GM18907 (cell line): ENCODE measurements around the gene HEXIM2.
"Not testable (repeated sequence)": the region's sequence is repeated elsewhere in the genome, so short reads cannot be mapped to it uniquely, and the experiment has no call there.

ENCODE experiments used
- ATAC-seq: cut with Tn5 transposase; IDR thresholded peaks from one replicate; pipeline ENCODE4 v1.9.1; 2021; ENCODE audit warnings: mild to moderate bottlenecking, moderate library complexity; ENCODE audit not compliant: unreplicated experiment

The HEXIM2 gene

GRCh38 chr17:45168991-45169752 is 7.5 kb downstream of the HEXIM2 start:
- no peak for ATAC-seq

DNA sequence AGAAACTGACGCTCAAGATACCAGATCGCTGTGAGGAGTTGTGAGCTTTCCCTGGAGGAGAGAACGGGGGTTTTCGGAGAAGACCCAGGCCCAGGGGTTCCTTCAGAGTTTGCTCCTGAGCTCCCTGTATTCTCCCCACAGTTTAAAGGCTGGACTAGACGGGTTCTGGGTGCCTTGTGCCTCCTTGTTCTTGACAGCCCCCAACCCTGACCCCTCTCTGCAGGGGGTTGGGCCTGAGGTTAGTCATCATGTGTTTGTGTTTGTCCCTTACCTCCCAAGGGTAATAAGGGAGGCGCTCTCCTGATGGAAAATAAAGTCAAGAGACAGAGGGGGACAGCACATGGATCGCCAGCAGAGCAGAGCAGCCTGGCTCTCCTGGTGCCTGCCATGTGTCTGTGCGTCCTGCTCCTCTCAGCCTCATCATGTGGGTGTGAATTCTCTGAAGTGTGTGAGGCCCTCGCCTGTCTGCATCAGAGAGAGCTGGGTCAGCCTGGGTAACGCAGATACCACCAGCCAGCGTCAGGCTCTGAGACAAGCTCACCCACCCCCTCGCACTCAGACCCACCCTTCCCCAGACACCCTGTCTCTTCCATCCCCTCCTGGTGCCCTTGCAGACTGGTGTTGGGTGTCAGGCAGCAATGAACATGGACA is 8.7 kb downstream of the HEXIM2 start:
- ATAC-seq, result no peak

- ATAC-seq, result no peak
These were observed 9.3 kb downstream of the HEXIM2 start for GRCh38 chr17:45170931-45171337.

GRCh38 chr17:45171338-45172231 is 9.9 kb downstream of the HEXIM2 start:
- no peak for ATAC-seq

DNA sequence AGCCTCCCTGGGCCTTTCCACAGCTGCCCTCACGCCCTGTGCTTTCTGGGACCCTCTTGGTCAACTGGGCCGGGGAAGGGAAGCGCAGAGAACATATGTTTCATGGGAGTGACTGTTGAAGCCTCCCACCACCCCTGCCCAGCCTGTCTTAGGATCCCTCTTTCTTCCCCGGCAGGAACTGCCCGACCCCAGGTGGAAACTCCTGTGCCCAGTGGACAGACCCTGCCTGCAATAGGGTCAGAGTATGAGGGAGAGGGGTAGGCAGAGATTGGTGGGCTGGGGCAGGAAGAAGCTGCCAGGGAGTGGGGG is 10.5 kb downstream of the HEXIM2 start:
- ATAC-seq, result no peak

DNA sequence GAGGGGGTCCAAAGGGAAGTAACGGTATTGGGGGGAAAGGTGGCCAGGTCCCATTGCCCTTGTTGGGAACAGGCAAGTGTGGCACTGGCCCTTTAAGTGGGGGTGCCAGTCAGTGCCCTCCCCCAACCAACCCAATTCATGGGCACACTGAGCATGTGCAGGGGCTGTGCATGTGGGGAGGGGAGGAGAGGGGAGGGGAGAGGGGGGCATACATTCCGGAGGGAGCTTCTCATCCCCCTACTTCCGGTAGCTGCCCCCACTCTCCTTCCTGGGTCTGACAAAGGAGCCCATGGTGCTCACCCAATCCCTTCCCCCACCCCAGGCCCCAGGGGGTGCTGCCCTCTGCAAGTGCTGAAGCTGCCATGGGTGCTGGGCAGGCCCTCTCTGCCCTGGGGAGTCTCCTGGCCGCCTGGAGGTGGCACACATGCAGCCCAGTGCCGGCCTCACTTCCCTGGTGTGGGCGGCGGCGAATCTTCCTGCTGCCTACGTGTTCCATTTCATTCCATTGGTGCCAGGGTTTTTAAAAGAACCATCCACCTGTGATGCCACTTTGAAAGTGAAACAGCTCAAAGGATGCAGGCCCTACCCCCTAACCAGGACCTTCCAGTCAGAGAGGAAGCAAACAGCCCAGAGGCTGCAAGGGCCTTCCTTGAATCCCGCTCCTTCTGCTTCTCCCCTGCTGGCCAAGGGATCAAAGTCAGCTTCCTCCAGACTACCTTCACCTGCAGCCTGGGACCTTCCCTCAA is 11.0 kb downstream of the HEXIM2 start:
- no peak for ATAC-seq

- no peak for ATAC-seq
These were observed 14.1 kb downstream of the HEXIM2 start for GRCh38 chr17:45175759-45176115.

DNA sequence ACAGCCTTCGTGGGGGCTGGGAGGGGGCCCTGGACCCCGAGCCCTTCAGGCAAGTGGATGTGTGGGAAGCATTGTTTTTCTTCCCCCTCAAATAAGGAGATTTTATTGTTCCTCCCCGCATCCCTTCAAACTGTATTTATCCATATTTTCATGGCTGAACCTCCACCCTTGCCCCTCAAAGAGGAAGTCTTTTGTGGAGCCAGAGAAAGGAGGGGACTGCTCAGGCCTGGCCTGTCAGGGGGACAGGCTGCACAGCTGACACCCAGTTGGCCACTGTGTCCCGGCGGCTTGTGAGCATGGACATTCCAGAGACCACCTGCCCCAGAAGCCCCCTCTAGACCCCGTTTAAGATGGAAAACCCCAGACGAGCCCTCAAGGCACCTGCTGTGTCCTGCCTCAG is 15.9 kb downstream of the HEXIM2 start:
- no peak for ATAC-seq

DNA sequence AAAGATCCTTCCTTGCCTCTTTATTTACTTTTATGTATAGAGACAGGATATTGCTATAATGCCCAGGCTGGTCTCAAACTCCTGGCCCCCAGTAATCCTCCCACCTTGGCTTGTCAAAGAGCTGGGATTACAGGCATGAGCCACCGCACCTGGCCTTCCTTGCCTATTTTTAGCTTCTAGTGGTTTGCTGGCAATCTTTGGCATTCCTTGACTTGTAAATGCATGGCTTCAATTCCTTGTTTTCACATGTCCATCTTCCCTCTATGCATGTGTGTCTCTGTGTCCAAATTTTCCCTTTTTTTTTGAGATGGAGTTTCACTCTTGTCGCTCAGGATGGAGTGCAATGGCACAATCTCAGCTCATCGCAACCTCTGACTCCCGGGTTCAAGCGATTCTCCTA is 22.5 kb downstream of the HEXIM2 start:
- no peak for ATAC-seq

GRCh38 chr17:45186801-45187354 is 25.2 kb downstream of the HEXIM2 start:
- no peak for ATAC-seq

GRCh38 chr17:45189009-45189408 is 27.3 kb downstream of the HEXIM2 start:
- ATAC-seq, result no peak

DNA sequence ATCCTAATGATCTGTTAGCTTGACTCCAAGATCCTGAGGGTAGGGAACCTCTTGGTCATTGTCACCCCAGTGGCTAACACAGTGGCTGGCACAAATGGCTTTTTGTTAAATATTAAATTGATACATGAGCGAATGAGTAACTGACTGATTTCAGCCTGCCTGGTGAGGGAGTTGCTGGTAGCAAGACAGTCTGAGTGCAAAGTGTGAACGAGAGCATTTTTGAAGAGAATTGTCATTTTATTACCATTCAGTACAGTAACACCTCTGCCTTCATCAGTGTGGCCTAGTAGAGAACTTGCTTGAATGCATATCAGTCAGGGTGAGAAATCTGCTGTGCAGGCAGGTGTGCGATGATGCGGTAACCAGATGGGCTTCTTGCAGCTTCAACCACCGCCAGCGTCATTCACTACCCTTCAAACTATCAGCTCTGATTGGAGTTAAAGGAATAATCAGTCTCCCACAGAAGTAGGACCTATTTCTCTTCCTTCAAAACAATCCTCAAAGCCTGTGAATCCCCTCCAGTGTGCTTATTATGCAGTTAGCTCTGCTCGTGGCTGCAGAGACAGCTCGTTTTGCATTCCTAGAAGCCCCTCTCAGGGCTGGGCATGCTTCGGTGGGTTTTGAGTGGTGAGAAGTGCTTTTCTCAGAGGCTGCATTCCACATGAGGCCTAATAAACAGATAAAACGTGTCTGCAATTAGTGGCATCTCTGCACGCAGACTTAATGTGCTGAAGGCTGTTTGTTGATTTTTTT is 29.0 kb downstream of the HEXIM2 start:
- no peak for ATAC-seq

GRCh38 chr17:45195424-45195823 is 33.7 kb downstream of the HEXIM2 start:
- no peak for ATAC-seq

DNA sequence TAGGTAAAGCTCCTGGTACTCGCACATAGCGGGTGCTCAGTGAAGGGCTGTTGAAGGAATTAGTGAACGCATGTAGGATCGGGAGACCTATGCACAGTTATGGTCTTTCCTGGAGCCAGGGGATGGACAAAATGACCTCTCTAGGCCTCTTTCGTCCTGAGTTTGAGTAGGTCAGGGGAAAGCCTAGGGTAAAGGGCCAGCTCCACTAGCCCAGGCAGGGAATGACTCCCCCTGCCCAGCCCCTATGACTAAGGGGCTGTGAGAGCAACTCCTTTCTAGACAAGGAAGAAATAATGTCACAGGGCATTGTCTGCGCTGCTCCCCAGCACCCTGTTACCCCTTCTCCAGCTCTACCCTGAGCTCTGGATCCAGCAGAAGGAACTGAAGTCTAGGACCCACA is 35.4 kb downstream of the HEXIM2 start:
- no peak for ATAC-seq

- ATAC-seq, result peak; percentile 70
These were observed 36.1 kb downstream of the HEXIM2 start for GRCh38 chr17:45197555-45198334.

DNA sequence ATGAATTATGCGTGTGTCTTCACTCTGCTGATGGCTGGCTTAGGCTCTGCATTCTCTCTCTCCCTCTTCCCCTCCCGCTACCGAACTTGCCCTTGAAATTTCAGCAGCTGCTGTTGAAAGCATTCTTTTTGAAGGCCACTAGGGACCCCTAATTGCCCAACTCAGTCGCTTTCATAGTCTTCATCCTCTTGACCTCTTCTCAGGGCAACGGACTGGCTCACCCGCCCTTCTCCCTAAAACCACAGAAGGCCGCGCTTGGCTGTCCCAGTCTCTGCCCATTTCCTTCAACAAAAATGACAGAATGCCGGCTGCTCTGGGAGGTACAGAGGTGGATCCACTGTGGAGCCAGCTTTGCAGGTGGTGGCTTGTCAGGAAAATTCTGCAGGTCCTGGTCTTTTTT is 39.0 kb downstream of the HEXIM2 start:
- no peak for ATAC-seq

DNA sequence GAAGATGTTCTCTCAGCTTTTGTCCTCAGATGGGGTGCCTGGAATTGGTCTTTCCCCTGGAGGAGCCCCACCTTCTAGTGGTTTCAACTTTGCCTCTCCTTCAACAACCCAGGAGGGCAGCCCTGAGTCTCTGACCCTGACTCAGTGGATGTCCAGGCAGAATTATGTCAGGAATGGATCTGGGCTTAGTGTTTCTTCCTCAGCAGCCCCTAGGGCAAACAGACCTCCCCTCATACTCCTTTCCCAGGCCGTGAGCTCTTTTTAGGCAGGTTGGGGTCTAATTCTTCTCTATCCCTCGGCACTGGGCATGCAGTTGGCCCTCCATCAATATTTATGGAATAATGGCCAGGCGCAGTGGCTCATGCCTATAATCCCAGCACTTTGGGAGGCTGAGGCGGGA is 39.8 kb downstream of the HEXIM2 start:
- no peak for ATAC-seq

DNA sequence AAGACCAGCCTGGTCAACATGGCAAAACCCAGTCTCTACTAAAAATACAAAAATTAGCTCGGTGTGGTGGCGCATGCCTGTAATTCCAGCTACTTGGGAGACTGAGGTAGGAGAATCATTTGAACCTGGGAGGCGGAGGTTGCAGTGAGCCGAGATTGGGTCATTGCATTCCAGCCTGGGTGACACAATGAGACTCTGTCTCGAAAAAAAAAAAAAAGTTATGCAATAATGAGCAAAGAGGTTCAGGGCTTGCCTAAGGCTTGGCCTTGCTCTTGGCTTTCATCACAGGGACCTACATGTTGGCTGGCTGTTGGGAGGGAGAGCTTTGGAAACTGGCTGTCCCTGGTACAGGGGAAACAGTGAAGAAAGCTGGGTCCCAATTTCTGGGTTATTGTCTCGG is 40.2 kb downstream of the HEXIM2 start:
- not testable (repeated sequence) for ATAC-seq

GRCh38 chr17:45218895-45219661 is 57.4 kb downstream of the HEXIM2 start:
- ATAC-seq, result no peak
